GM12878 (cell line): ENCODE measurements around the gene TIMP4. TPM values are rescaled to one million over a fixed set of nuclear protein-coding genes. Genes with fewer than 3 reads are reported as not detected.

Experiments
- ATAC-seq: fragments of 200-7000 bp; cut with Tn5 transposase; 3 replicates; pipeline ENCODE4 v1.9.1; 2020; ENCODE audit warnings: mild to moderate bottlenecking, moderate library complexity
- BruUV-seq: library from RNA; stranded (reverse); fragments of 400-500 nt; replicated peaks from 2 replicates; lab custom pipeline; 2021; lab: Mats Ljungman, UMichigan
- CTCF ChIA-PET: fragments of 300-600 bp; sonication (Branson Sonifier 250); formaldehyde crosslinking; extraction: SDS; loops from one replicate; lab custom pipeline; 2021; ENCODE audit warnings: inconsistent platforms; lab: Yijun Ruan, JAX
- POLR2A ChIA-PET: fragments of 350-600 bp; formaldehyde crosslinking; extraction: SDS; loops from one replicate; lab custom pipeline; 2021; ENCODE audit warnings: inconsistent platforms; lab: Charles Lee
- RAD21 ChIA-PET: fragments of 300-600 bp; sonication (Branson Sonifier 250); formaldehyde crosslinking; loops from one replicate; lab custom pipeline; 2023; ENCODE audit warnings: antibody characterized with exemption; ENCODE audit not compliant: unreplicated experiment; lab: Charles Lee
- SMC1A ChIA-PET: fragments of 300-600 bp; sonication (Branson Sonifier 250); formaldehyde crosslinking; loops from one replicate; lab custom pipeline; 2023; ENCODE audit not compliant: unreplicated experiment, uncharacterized antibody; lab: Charles Lee
- DNase-seq: peaks from one replicate; pipeline ENCODE4 v3.0.0-alpha.2; 2011; ENCODE audit warnings: low read depth, low spot score
- FAIRE-seq: peaks from 3 replicates; lab custom pipeline; 2011; peaks lifted over from hg19 to GRCh38; lab: Jason Lieb, UNC
- H2AFZ ChIP-seq: 2 replicates; pipeline ENCODE4 v1.6.0; 2011; ENCODE audit warnings: low read depth, low read length, control low read depth; ENCODE audit not compliant: control insufficient read depth
- H3K27ac ChIP-seq: 2 replicates; pipeline ENCODE4 v1.5.1; 2011; ENCODE audit warnings: control low read depth; ENCODE audit not compliant: control insufficient read depth, insufficient read depth
- H3K27me3 ChIP-seq, 2 experiments: replicated peaks in 1 of 2; 2 replicates each; pipeline versions ENCODE4 v1.6.0 to v1.6.1; 2011; ENCODE audit warnings: low read length in 1 of 2; ENCODE audit not compliant: control insufficient read depth in 2 of 2, insufficient read depth in 2 of 2
- H3K36me3 ChIP-seq, 2 experiments: 2 replicates each; pipeline ENCODE4 v1.5.1; 2011; ENCODE audit warnings: low read length in 1 of 2; ENCODE audit not compliant: control insufficient read depth in 2 of 2, insufficient read depth in 2 of 2
- H3K4me1 ChIP-seq: 2 replicates; pipeline ENCODE4 v1.6.1; 2011; ENCODE audit warnings: mild to moderate bottlenecking, low read length, moderate library complexity, mixed read lengths; ENCODE audit not compliant: control insufficient read depth, insufficient read depth
- H3K4me2 ChIP-seq: 2 replicates; pipeline ENCODE4 v1.6.0; 2011; ENCODE audit warnings: control low read depth; ENCODE audit not compliant: control insufficient read depth, insufficient read depth
- H3K4me3 ChIP-seq: fragments of 200-600 bp; sonication (generic); 2 replicates; pipeline ENCODE4 v1.5.1; 2016
- H3K79me2 ChIP-seq: 2 replicates; pipeline ENCODE4 v1.6.0; 2011; ENCODE audit warnings: low read length; ENCODE audit not compliant: control insufficient read depth, insufficient read depth
- H3K9ac ChIP-seq: 2 replicates; pipeline ENCODE4 v1.8.0; 2011; ENCODE audit warnings: low read length, control low read depth, mixed read lengths; ENCODE audit not compliant: control insufficient read depth, insufficient read depth
- H3K9me3 ChIP-seq: replicated peaks from 3 replicates; pipeline ENCODE4 v1.5.1; 2011; ENCODE audit warnings: mild to moderate bottlenecking, low read length; ENCODE audit not compliant: control insufficient read depth, insufficient read depth
- H4K20me1 ChIP-seq: 2 replicates; pipeline ENCODE4 v1.6.0; 2011; ENCODE audit not compliant: control insufficient read depth, insufficient read depth
- E2F8 ChIP-seq: fragments of 450-650 bp; IDR thresholded peaks from 2 replicates; pipeline ENCODE4 v1.6.1; 2018; ENCODE audit warnings: mild to moderate bottlenecking, low read depth, moderate library complexity; ENCODE audit not compliant: partially characterized antibody
- MEF2A ChIP-seq: IDR thresholded peaks from 2 replicates; pipeline ENCODE4 v1.6.1; 2011; ENCODE audit warnings: low read depth, mild to moderate bottlenecking, low read length, moderate library complexity; ENCODE audit not compliant: insufficient read depth
- NFYB ChIP-seq: IDR thresholded peaks from 2 replicates; pipeline ENCODE4 v1.6.1; 2011; ENCODE audit warnings: low read depth, mild to moderate bottlenecking, low read length, improper control_type of control experiment, moderate library complexity; ENCODE audit not compliant: insufficient read depth
- POLR2AphosphoS5 ChIP-seq: IDR thresholded peaks from 2 replicates; pipeline ENCODE4 v1.6.1; 2011; ENCODE audit warnings: mild to moderate bottlenecking, low read length, inconsistent platforms
- RCOR1 ChIP-seq: conservative IDR thresholded peaks from 2 replicates; pipeline ENCODE4 v1.6.1; 2012; ENCODE audit warnings: low read depth, low read length, improper control_type of control experiment
- SP1 ChIP-seq: IDR thresholded peaks from one replicate; pipeline ENCODE4 v1.6.1; 2011; ENCODE audit warnings: low read depth, low read length
- SPI1 ChIP-seq: IDR thresholded peaks from 2 replicates; pipeline ENCODE4 v1.6.1; 2011; ENCODE audit warnings: low read depth, mild to moderate bottlenecking, low read length, moderate library complexity, borderline replicate concordance; ENCODE audit not compliant: insufficient read depth
- TBL1XR1 ChIP-seq: IDR thresholded peaks from 2 replicates; pipeline ENCODE4 v1.6.1; 2012; ENCODE audit warnings: low read depth, low read length, improper control_type of control experiment
- TCF7 ChIP-seq: IDR thresholded peaks from 2 replicates; pipeline ENCODE4 v1.6.1; 2014; ENCODE audit warnings: antibody characterized with exemption, borderline replicate concordance
- WGBS: methylation state at CpG from one replicate; pipeline ENCODE4 v1.1.6; 2016; ENCODE audit warnings: low lambda C conversion rate; ENCODE audit not compliant: insufficient replicate concordance, insufficient coverage; ENCODE audit errors: missing lambda C conversion rate; 5-methylcytosine and 5-hydroxymethylcytosine counted together
- in situ Hi-C: fragments of 300-500 bp; cut with MboI; formaldehyde crosslinking; loops from 9 replicates; pipeline ENCODE4 v1.14.3; 2018; ENCODE audit warnings: mixed read lengths
- intact Hi-C: fragments of 100-400 bp; cut with micrococcal nuclease; formaldehyde crosslinking; loops from one replicate; pipeline ENCODE4 v1.14.2; 2022; ENCODE audit not compliant: unreplicated experiment
- polyA plus RNA-seq, 11 experiments: library from polyadenylated mRNA; depleted of rRNA in 4 of 11; unstranded in 6 of 11; stranded (reverse) in 5 of 11; fragments of >200 nt; fragmentation: Nextera tagmentation in 4 of 11; fragmentation: Illumina TruSeq in 1 of 11; extraction: Ambion mirVana in 4 of 11; extraction: Trizol in 1 of 11; gene quantifications; 1 replicate in 1 of 11; 2 replicates in 10 of 11; pipeline versions ENCODE4 v1.2.1 to v1.2.3, GENCODE V29; 2011 to 2016; ENCODE audit warnings: inconsistent platforms in 2 of 11, missing spikeins in 2 of 11, low read depth in 1 of 11
- total RNA-seq, 4 experiments: library from RNA; depleted of rRNA in 3 of 4; stranded (reverse); fragments of >200 nt in 3 of 4; fragmentation: Illumina TruSeq in 1 of 4; extraction: Trizol in 1 of 4; gene quantifications; 2 replicates each; pipeline versions ENCODE4 v1.2.1 to v1.2.3, GENCODE V29; 2013 to 2021
- TF ChIP-seq, protein P1 (sequence below): fragments of 450-650 bp; IDR thresholded peaks from 2 replicates; pipeline ENCODE4 v1.6.1; 2017; ENCODE audit warnings: low read depth, mild to moderate bottlenecking, moderate library complexity
- TF ChIP-seq, protein P2 (sequence below): IDR thresholded peaks from 2 replicates; pipeline ENCODE4 v1.6.1; 2012; ENCODE audit warnings: low read depth, low read length, improper control_type of control experiment
- TF ChIP-seq, protein P3 (sequence below): fragments of 450-650 bp; IDR thresholded peaks from 2 replicates; pipeline ENCODE4 v1.6.1; 2017; ENCODE audit warnings: mild to moderate bottlenecking, moderate library complexity

TIMP4 gene
- total and polyA plus RNA-seq, 10 of the 15 experiments (the other 5 are each of a cell fraction or from before 2014, with no cell fraction given) = 0.07 TPM; not detected in 9

DNA sequence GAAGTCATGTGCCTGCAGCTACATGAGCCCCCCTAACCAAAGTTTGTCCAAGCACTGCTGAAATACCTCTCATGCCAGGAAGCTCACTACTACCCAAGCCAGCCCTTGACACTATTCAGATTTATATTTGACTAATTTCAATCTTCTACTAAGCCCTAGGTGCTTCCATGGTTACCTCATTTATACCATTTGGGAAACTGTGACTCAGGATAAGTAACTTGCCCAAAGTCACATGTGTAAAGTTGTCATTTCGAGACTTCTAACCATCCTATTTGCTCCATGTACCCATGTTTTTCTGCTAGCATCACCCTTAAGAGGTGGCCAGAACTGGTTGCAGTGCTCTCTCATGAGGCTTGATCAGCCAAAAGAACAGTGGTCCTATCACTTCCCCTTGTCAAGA, 20.7 kb upstream of the TIMP4 start:
- WGBS = 56% methylated on average over 1 of the region's 1 CpG
- in situ Hi-C loops = loop anchor here (5.0 kb wide), 1 partner anchor 42 kb away; no protein-coding TSS in a partner anchor
- no peaks in the 10 kb centered on the region; the same call in 1 of the 2 replicates for H3K4me1 ChIP-seq
- H3K9ac ChIP-seq = no peak overlapping the region
- H3K79me2 ChIP-seq = no peaks in the 10 kb centered on the region
- no peak overlapping the region for H3K4me3 ChIP-seq
- ChIA-PET RAD21 (interaction anchor here (6.2 to 7.3 kb wide), 2 partner anchors 43 to 300 kb away, joined by 42 to 93 read pairs; no protein-coding TSS in a partner anchor), CTCF (interaction anchor here (0.6 to 9.0 kb wide), 10 partner anchors 7 to 1317 kb away, joined by 4 to 243 read pairs (median 12); partner anchors contain the start of gene TSEN2), SMC1A (interaction anchor here (0.7 to 11.5 kb wide), 8 partner anchors 8 to 300 kb away, joined by 3 to 96 read pairs (median 20); no protein-coding TSS in a partner anchor), POLR2A (interaction anchor here (0.7 to 1.3 kb wide), 2 partner anchors 11 to 73 kb away, joined by 4 to 5 read pairs; no protein-coding TSS in a partner anchor)
- no peak overlapping the region for H3K27ac ChIP-seq
- H3K9me3 ChIP-seq = no peaks in the 10 kb centered on the region
- DNase-seq (no peak), FAIRE-seq (no peak), ATAC-seq (no peak)
- no peak overlapping the region for H3K4me2 ChIP-seq
- H2AFZ ChIP-seq = no peak overlapping the region
- H4K20me1 ChIP-seq = no peaks in the 10 kb centered on the region
- H3K27me3 ChIP-seq = no peaks in the 10 kb centered on the region
- intact Hi-C loops = no loop called here
- no peaks in the 10 kb centered on the region for H3K36me3 ChIP-seq
- no TSS peak for BruUV-seq
- TF ChIP-seq SP1 (no peak), NFYB (no peak), TCF7 (no peak), RCOR1 (no peak), E2F8 (no peak), SPI1 (no peak), TBL1XR1 (no peak), POLR2AphosphoS5 (no peak), MEF2A (no peak)
- TF ChIP-seq, protein P1, sequence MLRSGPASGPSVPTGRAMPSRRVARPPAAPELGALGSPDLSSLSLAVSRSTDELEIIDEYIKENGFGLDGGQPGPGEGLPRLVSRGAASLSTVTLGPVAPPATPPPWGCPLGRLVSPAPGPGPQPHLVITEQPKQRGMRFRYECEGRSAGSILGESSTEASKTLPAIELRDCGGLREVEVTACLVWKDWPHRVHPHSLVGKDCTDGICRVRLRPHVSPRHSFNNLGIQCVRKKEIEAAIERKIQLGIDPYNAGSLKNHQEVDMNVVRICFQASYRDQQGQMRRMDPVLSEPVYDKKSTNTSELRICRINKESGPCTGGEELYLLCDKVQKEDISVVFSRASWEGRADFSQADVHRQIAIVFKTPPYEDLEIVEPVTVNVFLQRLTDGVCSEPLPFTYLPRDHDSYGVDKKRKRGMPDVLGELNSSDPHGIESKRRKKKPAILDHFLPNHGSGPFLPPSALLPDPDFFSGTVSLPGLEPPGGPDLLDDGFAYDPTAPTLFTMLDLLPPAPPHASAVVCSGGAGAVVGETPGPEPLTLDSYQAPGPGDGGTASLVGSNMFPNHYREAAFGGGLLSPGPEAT = no peak
- TF ChIP-seq, protein P2, sequence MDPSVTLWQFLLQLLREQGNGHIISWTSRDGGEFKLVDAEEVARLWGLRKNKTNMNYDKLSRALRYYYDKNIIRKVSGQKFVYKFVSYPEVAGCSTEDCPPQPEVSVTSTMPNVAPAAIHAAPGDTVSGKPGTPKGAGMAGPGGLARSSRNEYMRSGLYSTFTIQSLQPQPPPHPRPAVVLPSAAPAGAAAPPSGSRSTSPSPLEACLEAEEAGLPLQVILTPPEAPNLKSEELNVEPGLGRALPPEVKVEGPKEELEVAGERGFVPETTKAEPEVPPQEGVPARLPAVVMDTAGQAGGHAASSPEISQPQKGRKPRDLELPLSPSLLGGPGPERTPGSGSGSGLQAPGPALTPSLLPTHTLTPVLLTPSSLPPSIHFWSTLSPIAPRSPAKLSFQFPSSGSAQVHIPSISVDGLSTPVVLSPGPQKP = no peak
- TF ChIP-seq, protein P3, sequence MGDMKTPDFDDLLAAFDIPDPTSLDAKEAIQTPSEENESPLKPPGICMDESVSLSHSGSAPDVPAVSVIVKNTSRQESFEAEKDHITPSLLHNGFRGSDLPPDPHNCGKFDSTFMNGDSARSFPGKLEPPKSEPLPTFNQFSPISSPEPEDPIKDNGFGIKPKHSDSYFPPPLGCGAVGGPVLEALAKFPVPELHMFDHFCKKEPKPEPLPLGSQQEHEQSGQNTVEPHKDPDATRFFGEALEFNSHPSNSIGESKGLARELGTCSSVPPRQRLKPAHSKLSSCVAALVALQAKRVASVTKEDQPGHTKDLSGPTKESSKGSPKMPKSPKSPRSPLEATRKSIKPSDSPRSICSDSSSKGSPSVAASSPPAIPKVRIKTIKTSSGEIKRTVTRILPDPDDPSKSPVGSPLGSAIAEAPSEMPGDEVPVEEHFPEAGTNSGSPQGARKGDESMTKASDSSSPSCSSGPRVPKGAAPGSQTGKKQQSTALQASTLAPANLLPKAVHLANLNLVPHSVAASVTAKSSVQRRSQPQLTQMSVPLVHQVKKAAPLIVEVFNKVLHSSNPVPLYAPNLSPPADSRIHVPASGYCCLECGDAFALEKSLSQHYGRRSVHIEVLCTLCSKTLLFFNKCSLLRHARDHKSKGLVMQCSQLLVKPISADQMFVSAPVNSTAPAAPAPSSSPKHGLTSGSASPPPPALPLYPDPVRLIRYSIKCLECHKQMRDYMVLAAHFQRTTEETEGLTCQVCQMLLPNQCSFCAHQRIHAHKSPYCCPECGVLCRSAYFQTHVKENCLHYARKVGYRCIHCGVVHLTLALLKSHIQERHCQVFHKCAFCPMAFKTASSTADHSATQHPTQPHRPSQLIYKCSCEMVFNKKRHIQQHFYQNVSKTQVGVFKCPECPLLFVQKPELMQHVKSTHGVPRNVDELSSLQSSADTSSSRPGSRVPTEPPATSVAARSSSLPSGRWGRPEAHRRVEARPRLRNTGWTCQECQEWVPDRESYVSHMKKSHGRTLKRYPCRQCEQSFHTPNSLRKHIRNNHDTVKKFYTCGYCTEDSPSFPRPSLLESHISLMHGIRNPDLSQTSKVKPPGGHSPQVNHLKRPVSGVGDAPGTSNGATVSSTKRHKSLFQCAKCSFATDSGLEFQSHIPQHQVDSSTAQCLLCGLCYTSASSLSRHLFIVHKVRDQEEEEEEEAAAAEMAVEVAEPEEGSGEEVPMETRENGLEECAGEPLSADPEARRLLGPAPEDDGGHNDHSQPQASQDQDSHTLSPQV = no peak
